ENCODE results near the gene POLR3GL. TPM values are rescaled to one million over a fixed set of nuclear protein-coding genes. Genes with fewer than 3 reads are reported as not detected.

POLR3GL gene
- total RNA-seq, 2 experiments from 2014 or later: 19.8 to 27.3 TPM

- Histone ChIP-seq H3K4me3 (ENCODE audit: low read depth, low read length, poor library complexity, severe bottlenecking) (peak overlapping the region; percentile 38), H3K4me1 (ENCODE audit: insufficient read depth, low read length, poor library complexity, severe bottlenecking) (peaks cover 82% of the 10 kb centered on the region), H2AFZ (ENCODE audit: low read length) (peak overlapping the region; percentile 75; the same call in 1 of the 2 replicates), H3K79me2 (ENCODE audit: insufficient read depth, low read depth, low read length) (no peaks in the 10 kb centered on the region), H3K4me2 (ENCODE audit: low read length) (peak overlapping the region; percentile 62), H3K27ac (ENCODE audit: low read depth, low read length, poor library complexity, severe bottlenecking) (peak overlapping the region; percentile 94), H3K36me3 (ENCODE audit: insufficient read depth, low read length) (no peaks in the 10 kb centered on the region), H4K20me1 (ENCODE audit: insufficient read depth, low read length) (no peaks in the 10 kb centered on the region), H3K9me3 (ENCODE audit: low read length) (no peaks in the 10 kb centered on the region), H3K9me2 (ENCODE audit: insufficient read depth, low read length) (no peaks in the 10 kb centered on the region)
- TF ChIP-seq EZH2phosphoT487 (IDR thresholded peaks at IDR 0.05; ENCODE audit: borderline replicate concordance, low read depth, low read length) (no peak), CTCF (conservative IDR thresholded peaks at IDR 0.05; ENCODE audit: low read length) (no peak)
- intact Hi-C loops (cut with micrococcal nuclease; ENCODE audit: unreplicated experiment): no loop called here
- no peak for DNase-seq (ENCODE audit: low spot score)
- POLR2A ChIA-PET: interaction anchor here (0.6 to 4.6 kb wide), 14 partner anchors 8 to 122 kb away, joined by 3 to 67 read pairs (median 8); partner anchors contain the start of genes ANKRD34A, HJV, LIX1L and PIAS3
- no TSS peak for BruUV-seq (replicated peaks)
- CTCF ChIA-PET (ENCODE audit: unreplicated experiment): interaction anchor here (0.5 kb wide), 1 partner anchor 32 kb away, joined by 3 read pairs; no protein-coding TSS in a partner anchor
Measured at GRCh38 chr1:145980457-145980994, 16.0 kb downstream of the POLR3GL start.

GRCh38 chr1:145982010-145982723 lies 17.7 kb downstream of the POLR3GL start:
- H3K27ac ChIP-seq (ENCODE audit: low read depth, low read length, poor library complexity, severe bottlenecking): no peak overlapping the region
- H3K9me2 ChIP-seq (ENCODE audit: insufficient read depth, low read length): no peaks in the 10 kb centered on the region
- no peaks in the 10 kb centered on the region for H3K79me2 ChIP-seq (ENCODE audit: insufficient read depth, low read depth, low read length)
- TF ChIP-seq EZH2phosphoT487 (IDR thresholded peaks at IDR 0.05; ENCODE audit: borderline replicate concordance, low read depth, low read length) (no peak), CTCF (conservative IDR thresholded peaks at IDR 0.05; ENCODE audit: low read length) (no peak)
- no peak for DNase-seq (ENCODE audit: low spot score)
- peaks cover 81% of the 10 kb centered on the region for H3K4me1 ChIP-seq (ENCODE audit: insufficient read depth, low read length, poor library complexity, severe bottlenecking)
- POLR2A ChIA-PET: interaction anchor here (0.7 to 1.3 kb wide), 2 partner anchors 8 to 90 kb away, joined by 3 to 7 read pairs; no protein-coding TSS in a partner anchor
- H4K20me1 ChIP-seq (ENCODE audit: insufficient read depth, low read length): no peaks in the 10 kb centered on the region
- BruUV-seq (replicated peaks): no TSS peak
- no peak overlapping the region for H3K4me3 ChIP-seq (ENCODE audit: low read depth, low read length, poor library complexity, severe bottlenecking)
- CTCF ChIA-PET (ENCODE audit: unreplicated experiment): no interaction called here
- no peaks in the 10 kb centered on the region for H3K9me3 ChIP-seq (ENCODE audit: low read length)
- intact Hi-C loops (cut with micrococcal nuclease; ENCODE audit: unreplicated experiment): no loop called here
- no peak overlapping the region for H3K4me2 ChIP-seq (ENCODE audit: low read length)
- no peaks in the 10 kb centered on the region for H3K36me3 ChIP-seq (ENCODE audit: insufficient read depth, low read length)
- H2AFZ ChIP-seq (ENCODE audit: low read length): no peak overlapping the region
